NCI-H748 (cell line): ENCODE results near the gene FGF14.
"Not testable (repeated sequence)": the region's sequence is repeated elsewhere in the genome, so short reads cannot be mapped to it uniquely, and the experiment has no call there.

Source experiments
- DNase-seq: peaks from one replicate; lab custom pipeline; 2025; ENCODE audit not compliant: unreplicated experiment; lab: John Stamatoyannopoulos, UW

The FGF14 gene

DNA sequence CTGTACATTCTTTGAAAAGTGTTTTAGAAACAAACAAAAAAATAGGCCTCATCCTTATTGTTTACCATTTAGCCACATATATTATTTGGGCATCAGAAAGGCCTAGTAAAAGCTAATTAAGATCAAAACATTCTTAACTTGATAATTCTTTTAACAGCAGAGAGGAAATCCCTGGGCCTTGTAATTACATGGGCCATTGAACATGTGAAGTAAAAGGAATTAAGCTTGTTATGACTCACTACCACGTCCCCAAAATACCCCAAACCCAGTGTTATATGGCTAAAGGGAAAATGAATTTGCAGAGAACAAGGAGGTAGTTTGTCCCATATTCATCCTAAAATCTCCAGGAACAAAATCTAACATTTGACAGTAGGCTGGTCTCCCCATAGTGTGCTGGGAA, 509.6 kb downstream of the FGF14 start:
- DNase-seq: no peak

DNA sequence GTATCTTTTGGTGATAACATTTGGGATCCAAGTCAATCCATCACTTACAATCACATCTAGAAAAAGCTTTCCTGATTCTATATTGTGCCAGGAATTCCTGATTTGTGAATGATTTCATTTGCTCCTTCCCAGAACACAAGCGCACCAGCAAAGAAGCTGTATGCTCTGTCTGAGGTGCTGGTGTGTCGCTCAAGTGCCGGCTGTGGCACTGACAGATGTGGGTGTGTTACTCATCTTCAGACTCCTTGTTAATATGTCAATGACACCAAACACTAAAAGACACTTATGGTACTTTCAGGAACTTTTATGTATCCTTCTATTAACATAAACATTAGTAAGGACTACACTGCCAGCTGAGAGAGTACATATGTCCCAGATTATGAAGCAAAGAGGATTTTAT, 520.3 kb downstream of the FGF14 start:
- no peak for DNase-seq

DNA sequence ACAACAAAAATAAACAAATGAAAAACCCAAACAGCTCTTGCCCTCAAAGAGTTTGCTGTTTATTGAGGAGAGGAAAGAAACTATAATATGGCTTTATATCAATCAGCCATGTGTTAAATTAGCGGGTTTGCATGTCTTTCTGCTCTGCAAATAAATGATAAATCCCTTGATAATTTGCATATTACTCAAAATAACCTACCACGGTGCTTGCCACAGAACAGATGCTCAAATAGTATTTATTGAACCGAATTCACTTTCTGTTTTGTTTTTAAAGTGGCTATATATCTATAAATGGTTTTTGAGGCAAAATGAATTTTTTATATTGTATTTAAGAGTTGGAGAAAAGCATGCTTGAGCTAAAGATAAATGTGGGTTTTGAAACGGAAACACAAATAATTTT, 521.3 kb downstream of the FGF14 start:
- DNase-seq: no peak

DNA sequence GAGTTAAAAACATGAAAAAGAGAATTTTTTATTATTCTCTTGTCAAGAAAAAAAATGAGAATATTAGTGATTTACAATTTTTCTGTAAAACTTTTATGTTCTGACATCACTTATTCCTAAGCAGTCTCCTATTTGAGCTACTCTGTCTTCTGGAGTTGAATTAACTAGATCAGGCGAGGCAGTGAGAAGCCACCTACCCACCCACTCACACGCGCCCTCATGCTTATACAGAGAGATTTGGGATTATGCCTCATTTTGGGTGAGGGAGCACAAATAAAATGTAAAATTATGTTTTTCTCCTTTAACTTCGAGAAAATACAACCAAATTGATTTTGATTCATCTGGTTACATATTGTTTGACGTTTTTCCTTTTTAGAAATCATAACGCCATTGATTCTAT, 524.9 kb downstream of the FGF14 start:
- DNase-seq: peak; percentile 13

DNA sequence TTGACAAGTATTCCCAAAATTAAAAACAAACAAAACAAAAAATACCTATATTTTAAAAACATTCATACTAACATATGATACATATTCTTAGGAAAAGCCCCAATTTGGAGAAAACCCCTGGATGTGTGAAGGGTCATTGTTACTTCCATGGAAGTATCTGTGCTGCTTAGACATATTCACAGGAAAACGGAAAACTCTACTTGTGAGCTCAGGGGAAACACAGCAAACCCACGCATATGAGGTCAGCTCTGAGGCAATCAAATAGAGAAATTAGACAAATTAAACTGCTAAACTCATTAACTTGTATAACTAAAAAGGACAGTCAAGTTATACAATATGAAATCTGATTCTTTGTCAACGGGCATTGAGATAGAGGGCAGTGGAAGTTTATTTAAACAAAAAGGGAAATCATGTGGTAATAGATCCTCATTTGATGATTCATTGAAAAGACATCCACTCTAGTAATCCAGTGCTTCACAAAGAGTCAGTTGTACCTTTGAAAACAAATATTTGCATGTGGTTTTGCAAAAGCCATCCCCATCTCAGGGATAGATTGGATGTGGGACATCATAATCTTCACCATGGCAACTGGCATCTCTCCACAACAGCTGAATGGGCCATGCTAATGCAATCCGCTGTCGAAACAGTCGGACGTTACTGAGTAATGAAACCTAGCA, 526.0 kb downstream of the FGF14 start:
- DNase-seq: peak; percentile 99

DNA sequence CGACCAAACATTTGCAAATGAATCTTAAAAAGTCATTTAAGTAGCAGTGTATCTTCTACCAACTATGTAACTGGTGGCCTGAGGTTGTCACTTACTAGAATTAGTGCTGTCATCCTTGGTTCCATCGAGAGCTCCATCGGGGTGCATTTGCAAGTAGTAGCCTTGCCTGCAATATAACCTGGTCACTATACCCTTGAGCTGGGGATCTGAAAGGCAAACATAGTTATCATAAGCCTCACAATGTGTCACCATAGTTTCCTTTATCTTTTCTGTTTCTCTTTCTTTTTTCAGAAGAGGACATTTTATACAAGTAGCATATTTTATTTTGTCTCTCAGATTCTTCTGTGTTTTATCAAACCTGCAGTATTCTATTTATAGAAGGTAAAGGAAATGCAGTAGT, 526.8 kb downstream of the FGF14 start:
- DNase-seq: peak; percentile 54

DNA sequence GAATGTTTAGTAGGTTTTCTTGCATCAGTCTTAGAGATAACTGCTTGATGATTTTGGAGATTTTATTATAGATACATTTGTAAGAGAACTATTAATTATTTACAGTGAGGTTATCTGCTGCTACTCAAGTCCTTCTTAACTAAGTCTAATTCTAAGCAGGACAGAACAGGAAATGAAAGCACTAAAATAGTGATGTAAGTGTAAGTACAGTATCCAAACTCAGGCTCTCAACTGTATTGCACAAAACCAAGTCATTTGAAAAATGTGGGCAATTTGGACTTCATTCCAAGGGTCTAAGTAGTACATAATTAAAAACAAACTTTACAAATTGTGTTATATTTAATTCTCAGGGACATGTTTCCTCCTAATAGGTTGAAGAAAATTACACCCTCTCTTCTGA, 532.3 kb downstream of the FGF14 start:
- DNase-seq: no peak

DNA sequence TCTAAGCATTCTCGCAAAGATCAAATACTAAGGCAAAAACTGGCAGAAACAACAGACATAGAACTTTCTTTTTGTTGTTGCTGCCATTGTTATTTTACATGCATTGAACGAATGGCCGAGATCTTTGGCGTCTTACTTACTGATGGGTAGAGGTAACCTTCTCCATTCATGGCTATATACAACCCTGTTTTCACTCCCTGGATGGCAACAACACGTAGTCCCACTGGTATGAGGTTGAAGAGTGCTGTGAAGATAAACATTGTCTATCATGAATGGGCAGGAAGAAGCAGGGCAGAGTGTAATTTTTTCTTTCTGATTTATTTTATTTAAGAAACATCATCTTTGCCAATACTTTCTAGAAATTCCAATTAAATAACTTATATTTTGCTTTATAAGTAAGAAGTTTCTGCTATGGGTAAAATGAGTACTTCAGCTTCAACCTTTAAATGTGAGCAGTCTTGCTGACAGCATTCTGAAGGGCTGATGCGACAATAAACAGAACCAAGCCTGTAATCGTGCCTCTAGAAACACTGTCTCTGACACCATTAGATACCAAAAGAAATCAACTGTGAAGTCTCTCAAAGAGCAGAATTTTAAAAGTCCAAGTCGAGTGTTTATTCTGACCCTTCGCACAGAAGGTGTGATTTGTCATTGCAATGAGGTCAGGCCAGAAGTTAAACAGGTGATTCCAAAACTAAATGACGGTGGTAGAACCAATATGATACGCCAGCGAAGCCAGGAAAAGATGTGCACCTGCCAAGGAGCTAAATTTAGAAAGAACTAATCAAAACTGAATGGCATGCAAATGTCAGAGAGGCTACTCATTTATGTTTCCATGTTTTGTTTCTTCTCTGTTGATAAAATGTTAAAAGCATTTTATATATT, 533.0 kb downstream of the FGF14 start:
- DNase-seq: peak; percentile 72

DNA sequence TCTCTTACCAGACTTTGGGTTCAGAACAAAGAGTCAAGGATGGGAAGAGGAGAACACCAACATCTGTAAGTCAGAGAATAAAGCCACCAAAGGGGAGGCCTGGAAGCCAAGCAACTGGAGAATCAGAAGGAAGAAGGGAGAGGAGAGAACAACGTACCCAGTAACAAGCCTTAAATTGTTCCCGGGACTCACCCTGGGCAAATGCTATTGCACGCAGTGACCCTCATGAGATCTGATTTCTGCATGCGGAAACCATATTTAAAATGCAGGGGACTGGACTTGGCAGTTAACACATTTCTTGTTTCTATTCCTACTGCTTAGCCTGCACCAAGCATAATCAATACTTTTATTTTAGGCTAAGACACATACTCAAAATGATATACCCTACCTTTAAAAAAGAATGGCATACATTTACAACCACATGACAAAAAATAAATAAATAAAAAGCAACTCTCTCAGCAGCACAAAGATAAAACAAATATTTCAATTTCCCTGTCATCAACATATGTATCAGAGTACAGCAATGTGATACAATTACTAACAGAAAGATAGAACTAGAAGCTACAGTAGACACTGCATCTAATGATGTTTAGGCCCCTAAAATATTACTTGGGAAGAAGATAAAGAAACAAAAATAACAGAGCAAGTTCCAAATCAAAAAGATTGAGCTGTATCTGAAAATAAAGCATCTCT, 534.8 kb downstream of the FGF14 start:
- DNase-seq: no peak

DNA sequence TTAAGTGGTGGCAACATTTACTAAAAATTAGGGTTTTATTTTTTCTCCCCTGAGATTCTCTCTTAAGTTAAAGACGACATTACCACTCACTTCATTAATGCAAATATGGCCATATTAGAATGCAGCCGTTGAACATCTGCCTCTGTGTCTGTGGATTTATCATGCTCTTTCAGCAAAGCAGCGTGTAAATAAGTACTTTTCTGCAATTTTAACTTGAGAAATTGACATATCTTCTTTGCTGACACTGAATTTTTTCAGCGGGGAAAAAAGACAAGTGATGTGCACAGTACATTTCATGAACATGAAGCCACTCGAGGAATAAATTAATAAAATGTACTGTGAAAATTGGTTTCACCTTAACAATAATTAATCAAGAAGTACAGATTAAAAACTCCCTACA, 543.0 kb downstream of the FGF14 start:
- DNase-seq: no peak

DNA sequence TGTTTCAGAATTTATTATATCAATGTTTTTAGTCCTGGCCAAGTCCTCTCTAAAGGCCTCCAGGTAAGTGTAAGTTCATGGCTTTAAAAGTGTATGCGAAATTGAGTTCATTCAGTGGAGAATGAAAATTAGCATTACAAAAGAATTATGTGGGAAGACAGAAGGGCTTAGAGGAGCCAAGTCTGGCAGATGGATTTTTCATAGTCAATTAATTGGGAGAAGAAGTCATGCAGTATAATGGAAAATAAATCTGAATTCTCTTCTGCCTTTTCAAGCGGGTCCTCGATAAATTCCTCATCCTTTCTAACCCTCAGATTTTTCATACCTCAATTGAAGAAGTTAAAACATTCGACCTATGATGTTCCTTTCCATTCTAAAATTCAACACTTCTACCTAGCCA, 555.1 kb downstream of the FGF14 start:
- no peak for DNase-seq

DNA sequence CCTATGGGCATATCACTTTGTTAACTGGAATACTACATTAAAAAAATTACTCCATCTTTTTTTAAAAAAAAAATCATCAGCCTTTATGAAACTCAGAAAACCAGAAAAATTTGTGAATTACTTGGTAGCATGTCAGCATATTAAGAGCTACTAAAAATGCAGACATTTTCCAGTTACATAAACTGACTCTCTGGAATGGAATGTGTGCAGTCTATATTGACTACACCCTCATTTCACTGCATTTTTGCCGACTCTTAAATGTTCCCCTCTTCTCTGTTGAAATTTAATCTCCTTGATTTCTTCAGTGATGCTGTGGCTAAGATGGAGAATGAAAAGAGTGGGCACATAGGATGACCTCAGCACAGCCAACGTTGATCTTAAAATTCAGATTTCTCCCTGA, 555.6 kb downstream of the FGF14 start:
- no peak for DNase-seq

DNA sequence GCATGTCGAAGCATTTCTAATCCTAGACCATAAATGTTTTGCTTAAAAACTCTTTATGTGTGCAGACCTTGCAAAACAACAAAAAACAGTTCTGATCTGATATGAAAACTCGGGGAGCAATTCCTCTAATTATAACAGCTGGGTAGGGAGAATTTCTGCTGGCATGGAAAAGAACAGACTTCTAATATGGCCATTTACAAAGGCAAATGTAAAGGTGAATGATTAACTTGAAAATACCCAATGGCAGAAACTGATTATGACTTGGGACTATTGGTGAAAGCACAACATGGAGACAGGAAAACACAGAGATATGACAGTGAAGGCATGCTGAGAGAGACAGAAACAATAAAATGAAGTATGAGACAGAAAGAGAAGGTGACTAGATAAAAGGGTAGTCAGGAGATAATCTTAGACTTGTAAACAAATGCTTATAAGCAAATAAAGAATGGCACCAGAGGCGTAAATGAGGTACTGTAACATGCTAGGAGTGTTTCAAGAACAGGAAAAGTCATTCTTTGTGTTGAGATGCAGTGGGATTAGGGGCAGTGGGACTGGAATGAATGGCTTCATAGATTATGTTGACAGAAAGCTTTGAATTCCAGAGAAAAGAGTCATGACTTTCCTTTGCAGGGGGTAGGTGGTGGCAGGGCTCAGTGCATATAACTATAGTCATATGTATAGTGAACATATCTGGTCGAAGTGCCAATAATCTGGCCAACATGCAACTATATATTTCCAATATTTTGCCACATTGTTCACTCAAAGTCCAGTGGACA, 556.4 kb downstream of the FGF14 start:
- no peak for DNase-seq

DNA sequence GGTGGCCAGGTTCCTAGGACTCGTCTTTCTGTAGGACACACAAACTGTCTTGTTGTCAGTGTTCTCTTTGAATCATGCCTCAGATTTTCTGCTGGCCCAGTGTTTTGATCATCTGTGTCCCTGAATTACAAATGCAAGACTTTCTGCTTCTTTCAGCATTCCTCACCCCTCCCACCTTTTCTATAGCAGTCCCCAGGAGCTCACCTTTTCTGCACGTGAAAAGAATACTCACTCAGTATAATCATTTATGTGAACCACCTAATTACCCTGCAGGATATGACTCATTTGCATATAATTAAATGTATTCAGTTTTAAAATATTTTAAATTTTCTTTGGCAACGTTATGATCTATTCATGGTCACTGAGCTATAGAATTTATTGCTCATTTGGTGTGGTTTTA, 560.1 kb downstream of the FGF14 start:
- DNase-seq: no peak

DNA sequence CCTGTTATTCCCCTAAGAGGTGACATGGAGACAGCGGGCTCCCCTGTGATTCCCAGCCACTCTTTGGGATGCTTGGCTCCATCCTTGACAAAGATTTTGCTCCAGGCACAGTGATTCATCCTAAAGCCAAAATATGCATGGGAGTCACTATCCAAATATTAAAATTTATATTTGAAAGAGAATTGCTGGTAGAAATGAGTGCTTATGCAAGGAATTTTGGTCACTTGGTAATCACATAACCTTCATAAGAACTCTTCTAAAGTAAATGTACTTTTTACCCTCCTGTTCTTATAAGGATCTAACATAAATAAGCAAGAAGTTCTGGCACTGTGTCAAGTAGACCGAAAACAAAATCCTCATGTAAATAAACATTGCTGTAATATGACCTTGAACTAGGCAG, 563.5 kb downstream of the FGF14 start:
- DNase-seq: peak; percentile 5

DNA sequence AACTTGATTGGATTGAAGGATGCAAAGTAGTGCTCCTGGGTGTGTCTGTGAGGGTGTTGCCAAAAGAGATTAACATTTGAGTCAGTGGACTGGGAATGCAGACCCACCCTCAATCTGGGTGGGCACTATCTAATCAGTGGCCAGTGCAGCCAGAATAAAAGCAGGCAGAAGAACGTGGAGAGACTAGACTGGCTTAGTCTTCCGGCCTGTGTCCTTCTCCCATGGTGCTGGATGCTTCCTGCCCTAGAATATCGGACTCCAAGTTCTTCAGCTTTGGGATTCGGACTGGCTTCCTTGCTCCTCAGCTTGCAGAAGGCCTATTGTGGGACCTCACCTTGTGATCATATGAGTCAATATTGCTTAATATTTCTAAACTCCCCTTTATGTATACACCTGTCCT, 564.1 kb downstream of the FGF14 start:
- DNase-seq: not testable (repeated sequence)

DNA sequence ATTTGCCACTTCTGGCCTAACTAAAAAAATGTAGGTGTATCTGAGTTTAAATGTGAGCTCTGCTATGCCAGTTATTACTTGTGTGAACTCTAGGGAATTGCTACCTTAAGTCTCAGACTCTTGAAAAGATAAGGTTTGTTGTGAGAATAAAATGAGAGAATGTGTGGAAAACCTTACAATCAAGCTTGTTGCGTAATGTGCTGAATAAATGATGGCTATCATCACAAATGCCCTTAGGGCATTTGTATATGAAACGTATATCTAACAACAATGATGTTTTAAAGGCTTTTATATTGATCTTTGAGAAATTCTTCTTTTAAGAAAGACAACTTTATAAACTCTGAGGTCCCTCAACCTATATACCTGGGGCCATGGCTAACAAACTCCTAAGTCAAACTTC, 564.6 kb downstream of the FGF14 start:
- no peak for DNase-seq

DNA sequence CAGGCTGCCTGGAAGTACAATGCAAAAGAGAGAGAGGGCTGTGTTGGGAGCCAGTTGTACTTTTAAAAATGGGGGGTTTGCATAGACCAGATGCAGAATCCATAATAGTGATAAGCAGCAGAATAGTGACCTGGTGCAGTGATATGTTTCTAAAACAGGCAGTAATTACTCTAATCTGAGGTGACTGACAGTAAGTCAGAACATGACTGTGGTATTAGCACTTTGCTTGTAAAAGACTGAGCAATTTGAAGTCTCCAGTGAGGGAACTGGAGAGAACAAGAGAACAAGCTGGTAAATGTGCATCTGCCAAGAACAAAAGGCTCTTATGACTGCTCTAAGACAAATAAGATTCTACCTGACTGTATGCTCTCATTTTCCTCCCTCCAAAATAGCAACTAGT, 565.9 kb downstream of the FGF14 start:
- DNase-seq: no peak

DNA sequence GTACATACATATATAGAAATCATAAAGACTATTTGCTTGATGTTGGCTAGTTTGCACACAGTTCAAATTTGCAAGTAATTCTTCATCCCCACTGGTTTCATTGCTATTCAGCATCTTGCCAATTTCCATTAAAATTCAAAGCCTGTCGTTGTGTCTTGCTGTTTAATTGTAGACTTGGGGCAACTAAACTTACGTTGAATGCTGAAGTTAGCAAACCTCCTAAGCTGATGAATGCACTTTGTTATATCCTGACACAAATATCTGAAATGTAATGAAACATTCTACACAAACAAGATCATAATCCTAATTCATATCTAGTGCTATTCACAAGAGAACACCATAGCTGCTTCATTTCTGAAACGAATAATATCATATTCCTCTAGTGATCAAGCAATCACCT, 568.2 kb downstream of the FGF14 start:
- no peak for DNase-seq

DNA sequence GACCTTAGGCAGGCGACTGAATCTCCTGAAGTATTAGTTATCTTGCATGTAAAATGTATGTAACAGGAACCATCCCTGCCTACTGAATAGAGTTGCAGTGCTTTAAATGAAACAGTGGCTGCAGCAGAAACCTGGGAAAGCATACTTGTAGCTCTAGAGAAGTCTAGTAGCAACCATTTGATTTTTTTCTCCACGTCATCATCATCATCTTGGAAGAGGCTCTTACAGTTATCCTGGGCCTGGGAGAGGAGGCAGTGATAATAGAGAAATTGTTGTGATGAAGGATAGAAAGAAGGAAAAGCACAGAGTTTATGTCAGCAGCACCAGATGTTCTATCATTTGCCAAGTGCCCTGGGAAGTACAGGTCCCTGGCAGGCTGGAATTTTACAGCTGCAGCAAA, 571.8 kb downstream of the FGF14 start:
- no peak for DNase-seq

DNA sequence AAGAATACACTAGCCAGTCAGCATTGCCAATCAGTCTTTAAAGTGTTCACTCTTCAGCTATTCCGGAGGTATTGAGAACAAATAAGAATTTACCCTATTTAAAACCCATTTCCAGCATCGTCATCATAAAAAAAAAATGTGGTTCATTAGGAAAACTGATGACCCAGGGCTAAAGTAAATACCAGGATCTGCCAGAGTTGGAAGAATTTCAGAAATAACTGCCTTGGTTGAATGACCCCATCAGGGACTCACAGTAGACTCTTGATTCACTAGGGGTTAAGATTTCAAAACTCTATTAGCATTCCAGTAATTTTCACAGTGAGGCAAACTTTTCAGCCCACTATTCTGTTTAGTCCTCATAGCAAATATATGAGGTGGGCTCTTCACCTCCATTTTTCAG, 572.4 kb downstream of the FGF14 start:
- no peak for DNase-seq
